ENCODE results near the gene SS18L1.
"Not testable (repeated sequence)": the region's sequence is repeated elsewhere in the genome, so short reads cannot be mapped to it uniquely, and the experiment has no call there.

The SS18L1 gene, protein sequence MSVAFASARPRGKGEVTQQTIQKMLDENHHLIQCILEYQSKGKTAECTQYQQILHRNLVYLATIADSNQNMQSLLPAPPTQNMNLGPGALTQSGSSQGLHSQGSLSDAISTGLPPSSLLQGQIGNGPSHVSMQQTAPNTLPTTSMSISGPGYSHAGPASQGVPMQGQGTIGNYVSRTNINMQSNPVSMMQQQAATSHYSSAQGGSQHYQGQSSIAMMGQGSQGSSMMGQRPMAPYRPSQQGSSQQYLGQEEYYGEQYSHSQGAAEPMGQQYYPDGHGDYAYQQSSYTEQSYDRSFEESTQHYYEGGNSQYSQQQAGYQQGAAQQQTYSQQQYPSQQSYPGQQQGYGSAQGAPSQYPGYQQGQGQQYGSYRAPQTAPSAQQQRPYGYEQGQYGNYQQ

DNA sequence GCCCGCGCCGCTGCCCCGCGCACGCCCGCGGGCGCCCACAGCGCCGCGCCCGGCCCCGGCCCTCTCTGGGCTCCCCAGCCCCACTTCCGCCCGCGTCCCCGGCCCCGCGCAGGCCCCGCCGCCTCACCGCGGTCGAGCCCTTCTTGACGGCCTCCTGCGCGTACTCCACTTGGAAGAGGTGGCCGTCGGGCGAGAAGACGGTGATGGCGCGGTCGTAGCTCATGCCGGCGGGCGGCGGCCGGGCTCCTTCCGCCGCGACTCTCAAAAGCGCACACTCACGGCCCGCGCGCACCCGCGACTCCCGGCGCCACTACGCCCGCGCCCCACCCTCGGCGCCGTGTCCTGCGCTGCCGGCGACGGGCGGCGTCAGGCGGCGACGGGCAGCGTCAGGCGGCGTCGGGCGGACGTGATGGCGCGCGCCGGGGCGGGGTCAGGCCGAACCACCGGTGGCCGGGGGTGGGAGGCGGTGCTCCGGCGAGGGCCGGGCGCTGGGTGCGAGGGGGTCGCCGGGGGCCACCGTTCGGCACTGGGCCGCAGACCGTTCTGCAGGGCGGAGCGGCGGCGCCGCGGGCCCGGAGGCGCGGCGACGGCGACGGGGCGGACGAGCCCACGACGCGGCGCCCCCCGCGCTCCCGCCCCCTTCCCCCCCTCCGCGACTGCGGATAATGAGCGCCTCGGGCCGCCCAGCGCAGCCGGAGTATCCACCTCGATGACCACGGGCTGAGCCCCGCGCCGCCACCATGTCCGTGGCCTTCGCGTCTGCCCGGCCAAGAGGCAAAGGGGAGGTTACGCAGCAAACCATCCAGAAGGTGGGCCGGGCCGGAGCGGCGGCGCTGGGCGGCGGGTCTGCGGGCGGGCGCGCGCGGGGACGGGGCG lies at the start of gene SS18L1, which contains the start of gene PSMA7:
SS18L1 (plus strand) TSS at position 689 of the 876 bp plus-strand sequence; CDS start at position 741, 52 bp downstream.
PSMA7 (minus strand) TSS at position 314 of the 876 bp plus-strand sequence; CDS start at position 223, 91 bp downstream.
- peak; percentile 90 for DNase-seq

DNA sequence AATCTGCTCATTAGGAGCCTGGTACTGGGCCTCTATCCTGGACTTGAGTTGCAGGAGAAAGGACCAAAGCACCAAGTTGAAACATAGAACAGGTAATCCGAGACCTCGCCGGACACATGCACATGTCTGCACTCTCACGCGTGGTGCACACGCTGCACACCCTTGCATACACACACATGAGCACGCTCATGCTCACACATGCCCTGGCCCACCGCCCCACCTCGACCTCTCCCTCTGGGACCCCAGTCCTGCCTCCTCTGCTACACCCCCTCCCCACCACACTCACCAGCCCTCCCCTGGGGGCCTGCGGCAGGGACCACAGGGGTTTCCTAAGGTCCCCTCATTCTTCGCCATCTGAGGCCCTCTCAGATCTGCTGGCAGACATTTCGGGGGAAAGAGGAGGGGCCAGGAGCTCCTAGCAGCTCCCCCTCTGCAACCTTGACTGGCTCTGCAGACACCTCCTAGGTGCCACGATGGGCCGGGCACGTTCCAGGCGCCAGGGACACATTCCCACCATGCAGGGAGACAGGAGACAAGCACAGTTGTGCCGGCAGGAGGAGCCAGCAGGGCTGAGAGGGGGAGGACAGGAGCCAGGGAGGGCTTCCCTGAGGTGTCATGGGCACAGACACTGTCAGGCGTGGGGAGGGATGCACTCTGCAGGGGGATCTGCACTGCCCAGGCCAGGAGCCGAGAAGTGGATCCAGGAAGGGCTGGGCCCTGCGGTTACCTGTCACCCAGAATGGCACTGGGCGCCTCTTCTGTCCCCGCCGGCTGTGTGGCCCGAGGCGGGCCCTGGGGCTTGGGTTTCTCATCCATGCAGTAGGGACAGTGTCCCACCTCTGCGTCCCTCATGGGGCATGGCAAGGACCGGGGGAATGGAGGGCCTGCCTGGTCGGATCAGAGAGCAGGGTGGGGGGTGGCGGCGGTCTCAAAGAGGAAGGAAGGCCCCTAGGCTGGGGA lies 46.9 kb upstream of the SS18L1 start:
- no peak for DNase-seq

DNA sequence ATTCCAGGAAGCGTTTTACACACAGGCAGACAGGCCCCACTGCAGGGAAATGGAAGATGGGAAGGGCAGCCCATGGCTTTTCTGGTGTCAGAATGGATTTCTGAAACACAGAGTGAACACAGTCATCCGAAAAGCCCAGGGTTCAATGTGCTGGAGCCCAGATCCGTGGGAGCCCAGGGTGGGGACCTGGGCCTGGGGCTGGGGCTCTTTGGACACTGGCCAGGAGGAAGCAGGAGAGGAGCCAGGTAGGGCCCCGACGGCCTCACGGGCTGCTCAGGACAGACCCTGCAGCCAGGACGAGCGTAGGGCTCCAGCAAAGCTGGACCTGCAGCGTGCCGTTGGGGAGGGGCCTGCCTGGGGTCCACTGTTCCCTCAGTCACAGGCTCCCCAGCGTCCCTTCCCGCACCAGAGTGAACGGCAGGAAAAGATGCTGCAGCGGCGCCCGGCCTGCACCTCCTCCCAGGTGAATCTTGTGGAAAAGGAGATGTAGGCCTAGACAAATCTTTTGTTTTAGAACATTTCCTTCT lies 45.6 kb upstream of the SS18L1 start:
- DNase-seq: no peak

DNA sequence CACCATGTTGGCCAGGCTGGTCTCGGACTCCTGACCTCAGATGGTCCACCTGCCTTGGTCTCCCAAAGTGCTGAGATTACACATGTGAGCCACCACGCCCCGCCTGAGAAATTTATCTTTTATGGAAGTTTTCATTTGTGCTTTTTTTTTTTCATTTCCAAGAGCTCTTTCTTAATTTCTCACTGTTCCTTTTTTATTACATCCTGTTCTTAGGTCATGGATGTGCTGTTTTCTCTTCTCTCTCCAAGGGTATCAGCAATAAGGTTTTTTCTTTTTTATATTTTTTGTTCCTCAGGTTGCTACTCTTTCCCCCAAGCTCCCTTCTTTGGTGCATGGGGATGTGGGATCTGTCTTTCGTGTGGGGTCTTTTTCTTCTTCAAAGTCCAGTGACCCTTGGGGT lies 42.5 kb upstream of the SS18L1 start:
- DNase-seq: no peak

DNA sequence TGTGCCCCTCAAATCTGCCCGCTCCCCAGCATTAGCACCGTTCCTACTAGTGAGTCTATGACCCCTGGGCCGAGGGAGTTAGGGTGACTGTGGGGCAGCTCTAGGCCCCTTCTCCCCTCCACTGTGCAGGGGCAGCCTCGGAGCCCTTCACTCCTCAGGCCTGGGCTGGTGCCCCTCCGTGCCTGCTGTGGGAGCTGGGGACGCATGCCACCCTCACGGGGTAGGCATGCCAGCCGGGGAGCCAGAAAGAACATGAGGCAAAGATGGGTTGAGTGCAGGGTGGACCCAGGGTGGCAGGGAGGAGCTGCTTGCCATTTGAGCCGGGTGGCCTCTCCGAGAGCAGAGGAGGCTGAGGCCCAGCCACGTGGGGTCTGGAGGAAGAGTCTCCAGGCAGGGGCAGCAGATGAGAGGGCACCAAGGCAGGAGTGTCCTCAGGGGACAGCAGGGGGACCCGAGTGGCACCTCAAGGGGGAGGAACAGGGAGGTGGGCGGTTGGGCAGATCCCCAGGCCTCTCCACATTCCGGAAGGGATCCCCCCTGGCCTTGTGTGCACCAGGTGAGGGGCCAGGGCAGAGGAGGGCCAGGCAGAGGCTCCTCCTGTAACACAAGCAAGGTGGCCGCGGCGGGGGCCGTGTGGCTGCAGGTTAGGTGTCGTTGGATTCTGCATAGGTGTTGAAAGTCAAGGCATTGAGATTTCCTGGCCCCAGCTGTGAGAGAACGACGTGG lies 39.9 kb upstream of the SS18L1 start:
- no peak for DNase-seq

DNA sequence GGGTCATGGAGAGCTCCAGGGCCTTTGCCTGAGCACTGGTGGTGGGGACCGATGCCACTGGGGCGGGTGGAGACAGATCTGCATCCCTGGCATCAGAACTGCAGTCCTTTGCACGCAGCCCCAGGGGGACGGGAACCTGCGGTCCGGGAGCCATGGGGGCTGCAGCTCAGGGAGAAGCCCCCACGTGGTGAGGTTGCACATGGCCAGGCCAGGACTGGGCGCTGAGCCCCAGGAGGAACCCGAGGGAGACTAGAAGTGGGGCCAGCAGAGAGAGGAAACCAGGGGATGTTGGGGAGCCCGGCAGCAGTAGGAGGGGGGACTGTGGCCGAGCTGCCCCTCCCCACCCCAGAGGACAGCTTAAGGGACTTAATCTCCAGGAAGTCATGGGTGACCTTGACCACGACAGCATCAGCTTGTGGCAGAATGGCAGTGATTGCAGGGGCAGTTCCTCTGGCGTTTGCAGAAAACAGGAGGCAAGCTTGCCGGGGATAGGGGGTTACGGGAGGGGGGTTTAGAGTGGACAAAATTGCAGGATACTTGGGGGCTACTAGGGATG lies 39.3 kb upstream of the SS18L1 start:
- DNase-seq: no peak

DNA sequence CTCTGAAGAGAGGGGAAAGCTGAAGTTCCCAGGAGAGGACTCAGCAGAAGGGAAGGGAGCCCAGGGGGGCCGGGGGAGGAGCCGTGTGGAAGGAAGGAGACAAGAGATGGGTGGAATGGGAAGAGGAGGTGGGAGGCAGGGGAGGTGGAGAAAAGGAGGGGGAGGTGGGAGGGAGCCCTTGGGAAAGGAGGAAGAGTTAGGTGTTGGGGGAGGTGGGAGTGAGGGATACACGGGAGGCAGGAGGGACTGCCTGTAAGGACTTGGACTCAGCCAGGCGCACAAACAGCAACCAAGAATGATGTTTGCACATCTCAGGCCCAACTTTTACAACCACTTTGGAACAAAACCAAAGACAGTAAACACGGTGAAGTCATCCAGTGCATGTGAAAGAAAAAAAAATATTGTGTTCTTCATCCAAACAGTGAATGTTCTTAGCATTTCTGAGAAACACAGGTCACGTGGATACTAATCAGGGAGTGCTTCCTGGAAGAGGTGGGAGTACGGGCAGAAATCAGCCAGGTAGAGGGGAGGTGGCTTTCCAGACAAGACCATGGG lies 38.7 kb upstream of the SS18L1 start:
- DNase-seq: no peak

DNA sequence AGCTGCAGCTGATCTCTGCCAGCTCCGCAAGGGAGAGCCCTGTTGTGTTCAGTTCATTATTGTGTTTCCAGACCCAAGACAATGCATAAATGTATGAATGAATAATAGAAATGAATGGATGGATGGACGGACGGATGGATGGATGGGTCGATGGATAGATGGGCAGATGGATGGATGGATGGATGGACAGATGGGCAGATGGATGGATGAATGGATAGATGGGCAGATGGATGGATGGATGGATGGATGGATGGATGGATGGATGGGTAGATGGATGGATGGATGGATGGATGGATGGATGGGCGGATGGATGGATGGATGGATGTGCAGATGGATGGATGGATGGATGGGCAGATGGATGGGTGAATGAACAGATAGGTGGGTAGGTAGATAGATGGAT lies 38.0 kb upstream of the SS18L1 start:
- no peak for DNase-seq

DNA sequence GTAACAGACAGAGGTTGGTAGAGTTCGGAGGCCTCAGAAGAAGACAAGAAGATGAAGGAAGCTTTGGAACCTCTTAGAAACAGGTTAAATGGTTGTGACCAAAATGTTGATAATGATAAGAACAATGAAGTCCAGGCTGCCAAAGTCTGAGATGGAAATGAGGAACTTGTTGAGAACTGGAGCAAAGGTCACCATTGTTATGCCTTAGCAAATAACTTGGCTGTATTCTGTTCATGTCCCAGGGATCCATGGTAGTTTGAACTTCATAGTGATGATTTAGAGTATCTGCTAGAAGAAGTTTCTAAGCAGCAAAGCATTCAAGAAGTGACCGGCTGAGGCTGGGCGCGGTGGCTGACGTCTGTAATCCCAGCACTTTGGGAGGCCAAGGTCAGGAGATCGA lies 32.4 kb upstream of the SS18L1 start:
- DNase-seq: no peak

DNA sequence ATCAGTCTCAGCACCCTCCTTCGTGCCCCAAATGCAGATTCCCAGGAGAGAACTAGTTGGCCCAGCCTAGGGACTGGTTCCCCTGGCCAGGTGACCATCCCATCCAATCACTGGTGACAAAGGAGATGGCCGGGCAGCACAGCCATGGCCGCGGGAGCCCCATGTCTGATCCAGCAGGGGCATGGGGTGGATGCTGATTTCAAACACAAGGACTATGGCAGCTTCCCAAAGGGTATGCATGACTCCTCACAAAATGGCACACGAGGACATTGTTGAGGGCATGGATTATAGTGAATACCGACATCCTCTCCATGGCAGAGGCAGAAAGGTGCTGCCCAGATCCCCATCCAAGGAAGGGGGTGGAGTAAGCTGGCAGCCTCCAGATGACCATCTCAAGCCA lies 31.2 kb upstream of the SS18L1 start:
- DNase-seq: no peak

DNA sequence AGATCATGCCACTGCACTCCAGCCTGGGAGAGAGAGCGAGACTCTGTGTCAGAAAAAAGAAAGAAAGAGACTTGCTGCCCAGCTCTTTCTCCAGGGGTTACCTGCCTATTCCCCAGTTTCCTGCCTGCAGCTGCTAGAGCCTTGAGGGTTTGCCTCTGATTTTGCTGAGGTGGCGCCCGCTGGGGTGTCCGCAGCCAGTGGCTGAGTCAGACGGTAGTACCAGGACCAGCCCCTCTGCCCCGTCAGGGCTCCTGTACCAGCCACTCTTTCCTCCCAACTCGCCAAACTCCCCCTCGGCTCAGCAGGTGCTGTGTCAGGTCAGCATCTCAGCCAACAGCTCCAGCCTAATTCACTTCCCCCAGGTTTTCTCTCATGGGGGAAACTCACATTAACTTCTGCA lies 28.7 kb upstream of the SS18L1 start:
- DNase-seq: no peak

DNA sequence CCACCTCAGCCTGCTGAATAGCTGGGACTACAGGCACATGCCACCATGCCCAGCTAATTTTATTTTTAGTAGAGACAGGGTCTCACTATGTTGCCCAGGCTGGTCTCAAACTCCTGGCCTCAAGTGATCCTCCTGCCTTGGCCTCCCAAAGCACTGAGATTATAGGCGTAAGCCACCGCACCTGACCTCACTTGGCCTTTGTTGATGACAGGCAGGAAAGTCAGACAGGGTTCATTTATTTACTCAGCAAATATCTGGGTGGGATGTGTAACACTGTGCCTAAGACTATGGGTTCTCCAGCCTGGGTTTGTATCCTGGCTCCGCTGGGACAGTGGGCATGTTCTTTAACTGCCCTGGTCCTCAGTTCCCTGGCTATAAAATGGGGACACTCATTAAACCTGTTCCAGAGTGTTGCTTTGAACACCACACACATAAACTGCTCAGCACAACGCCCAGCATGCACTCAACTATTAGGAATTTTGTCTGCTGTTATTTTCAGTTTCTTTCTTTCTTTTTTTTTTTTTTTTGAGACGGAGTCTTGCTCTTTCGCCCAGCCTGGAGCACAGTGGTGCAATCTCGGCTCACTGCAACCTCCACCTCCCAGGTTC lies 27.7 kb upstream of the SS18L1 start:
- not testable (repeated sequence) for DNase-seq

DNA sequence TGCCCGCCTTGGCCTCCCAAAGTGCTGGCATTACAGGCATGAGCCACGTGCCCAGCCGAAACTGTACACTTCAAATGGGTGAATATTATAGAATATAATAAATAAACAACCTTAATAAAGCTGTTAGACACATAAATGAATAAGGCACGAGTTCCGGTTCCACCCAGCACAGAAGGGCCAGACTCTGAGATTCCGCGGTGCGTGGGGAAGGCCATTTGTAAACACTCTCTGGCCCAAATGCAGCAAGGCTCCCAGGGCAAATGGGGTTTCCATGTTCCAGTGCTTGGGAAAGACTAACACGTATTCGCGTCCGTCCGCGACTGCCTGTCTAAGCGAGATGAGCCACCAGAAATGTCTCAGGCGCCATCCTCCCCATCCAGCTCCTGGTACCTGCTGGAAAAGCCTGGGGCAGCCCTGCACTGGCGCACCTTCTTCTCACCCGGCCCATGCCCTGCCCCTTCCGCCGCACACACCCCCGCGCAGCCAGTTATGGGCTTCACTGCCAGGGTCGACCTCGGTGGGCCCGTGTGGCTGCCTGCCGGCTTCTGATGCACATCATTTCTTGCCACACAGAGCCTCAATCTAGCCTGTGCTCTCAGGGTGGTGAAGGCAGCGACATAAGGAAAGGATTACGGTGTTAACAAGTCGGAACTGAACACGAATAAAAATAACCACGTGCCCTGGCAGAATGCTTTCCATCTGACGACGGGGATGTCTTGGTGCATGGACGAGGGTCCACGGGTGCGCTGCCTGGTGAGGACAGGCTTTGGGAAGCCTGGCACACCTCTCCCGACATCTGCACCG lies 26.8 kb upstream of the SS18L1 start:
- DNase-seq: no peak

DNA sequence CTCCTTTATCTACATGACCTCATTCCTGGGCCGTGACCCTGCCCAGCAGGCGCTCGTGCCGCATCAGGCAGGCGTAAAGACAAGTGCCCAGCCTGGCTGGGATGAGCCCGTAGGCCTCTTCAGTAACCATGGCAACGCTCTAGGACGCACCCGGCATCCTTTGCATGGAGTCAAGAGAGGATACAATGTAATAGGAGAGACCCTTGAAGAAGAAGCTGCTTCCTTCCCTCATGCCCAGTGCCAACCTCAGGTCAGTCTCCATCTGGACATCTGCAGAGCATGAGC lies 26.3 kb upstream of the SS18L1 start:
- no peak for DNase-seq

DNA sequence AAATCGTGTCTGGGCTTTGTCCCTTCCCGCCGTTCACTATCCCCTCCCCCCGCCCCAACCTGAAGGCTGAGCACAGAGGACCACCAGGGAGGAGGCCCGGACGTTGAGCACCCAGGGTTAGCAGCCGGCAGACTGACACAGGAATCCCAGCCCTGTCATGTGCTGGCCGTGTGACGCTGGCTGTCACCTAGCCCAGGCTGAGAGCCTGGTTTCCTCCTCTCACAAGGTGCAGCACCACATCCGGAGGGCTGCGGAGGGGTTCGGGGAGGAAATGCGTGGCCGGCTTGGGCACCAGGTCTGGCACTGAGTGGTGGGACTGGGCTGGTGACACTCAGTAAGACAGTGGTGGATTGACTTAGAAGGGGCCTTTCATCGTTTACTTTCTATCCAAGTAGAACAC lies 25.9 kb upstream of the SS18L1 start:
- no peak for DNase-seq

DNA sequence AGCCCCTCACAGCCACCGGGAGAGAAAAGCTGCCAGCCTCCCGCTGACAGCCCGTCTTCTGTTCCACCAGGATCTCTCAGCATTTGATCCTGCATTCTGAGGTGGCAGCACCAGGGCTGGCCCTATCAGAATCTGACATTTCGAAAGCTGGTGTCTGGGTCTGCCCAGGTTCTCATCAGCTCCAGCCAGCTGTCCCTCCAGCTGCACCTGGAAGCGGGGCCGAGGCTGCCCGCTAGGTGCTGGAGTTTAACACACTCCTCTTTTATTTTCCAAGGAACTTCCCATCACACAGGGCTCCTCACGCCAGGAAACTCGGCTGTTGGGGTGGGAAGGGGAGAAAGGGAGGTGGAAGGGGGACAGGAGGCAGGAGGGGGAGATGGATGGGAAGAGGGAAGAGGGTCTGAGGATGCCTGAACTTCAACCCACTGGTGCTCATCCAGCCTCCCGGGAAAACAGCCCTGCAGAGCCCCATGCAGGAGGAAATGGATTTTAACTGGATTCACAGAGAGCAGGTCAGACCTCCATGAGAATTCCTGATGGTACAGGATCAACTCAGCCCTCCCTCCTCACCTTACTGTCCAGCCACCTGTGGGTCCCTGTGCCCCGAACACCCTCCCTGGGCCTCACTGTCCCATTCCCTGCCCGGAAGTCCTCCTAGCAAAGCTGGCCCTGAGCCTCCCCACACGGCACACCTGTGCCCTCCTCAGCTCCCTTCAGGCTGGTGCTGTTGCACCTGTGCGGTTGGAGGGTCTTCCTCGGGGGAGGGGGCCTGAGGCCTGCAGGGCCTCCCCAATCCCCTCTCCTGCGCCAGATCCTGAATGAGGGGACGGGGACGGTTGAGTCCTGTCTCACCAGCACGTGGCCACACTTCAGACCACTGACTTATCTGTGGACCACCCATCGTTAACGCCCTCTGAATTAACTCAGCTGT lies 25.2 kb upstream of the SS18L1 start:
- DNase-seq: no peak

DNA sequence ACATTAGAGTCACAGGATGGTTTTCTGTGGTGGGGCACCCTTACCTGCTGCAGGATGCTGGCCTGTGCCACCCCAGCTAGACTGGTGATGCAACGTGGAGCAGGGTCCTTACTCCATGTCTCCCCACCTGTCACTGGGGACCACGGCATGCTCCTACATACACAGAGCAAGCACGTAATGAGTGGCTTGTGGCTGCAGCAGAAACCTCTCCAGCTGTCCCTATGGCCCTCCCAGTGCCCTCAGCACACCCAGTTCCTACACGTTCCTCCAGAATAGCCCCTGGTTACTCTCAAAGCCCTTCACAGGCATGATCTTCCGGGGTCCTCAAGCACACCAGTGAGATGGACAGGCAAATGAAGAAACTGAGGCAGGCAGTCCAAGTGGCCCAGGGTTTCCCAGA lies 24.5 kb upstream of the SS18L1 start:
- DNase-seq: no peak

DNA sequence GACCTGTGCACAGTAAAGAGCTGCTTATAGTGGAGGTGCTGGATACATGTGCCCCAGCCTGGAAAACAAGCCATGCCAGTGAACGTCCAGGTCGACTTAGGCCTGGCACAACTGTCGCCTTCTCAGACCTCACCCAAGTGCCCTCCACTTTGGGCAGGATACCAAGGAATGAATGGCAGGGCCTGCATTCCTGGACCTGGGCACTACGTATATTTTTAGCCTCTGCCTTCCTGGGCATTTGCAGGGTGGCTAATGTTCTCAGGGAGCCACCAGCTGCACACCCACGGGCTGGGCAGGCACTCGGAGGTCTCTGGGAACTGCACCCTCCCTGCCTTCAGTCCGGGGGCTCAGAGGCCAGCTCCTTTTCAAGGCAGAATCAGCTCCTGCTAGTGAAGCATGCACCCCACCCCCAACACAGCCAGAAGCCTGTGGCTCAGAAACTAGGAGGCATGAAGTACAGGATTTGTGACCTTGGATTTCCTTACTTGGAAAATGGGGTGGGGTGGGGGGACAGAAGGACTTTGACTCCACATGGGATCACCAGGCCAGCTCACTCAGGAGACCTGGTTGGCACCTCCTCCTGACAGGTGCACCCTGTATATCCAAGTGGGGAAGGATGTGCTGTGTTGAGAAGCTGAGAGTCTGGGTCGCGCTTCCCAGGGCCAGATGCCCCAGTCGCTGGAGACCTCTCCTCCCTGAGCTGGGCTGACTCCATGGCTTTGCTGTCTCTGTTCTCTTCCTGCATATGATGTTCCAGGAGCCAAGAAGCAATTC lies 23.8 kb upstream of the SS18L1 start:
- DNase-seq: no peak

All from left hindlimb (tissue), 1 donor.